HG03469 (cell line): ENCODE data around the gene OAF.
"Not testable (repeated sequence)": the region's sequence is repeated elsewhere in the genome, so short reads cannot be mapped to it uniquely, and the experiment has no call there.

Experiments
- ATAC-seq: cut with Tn5 transposase; IDR thresholded peaks from one replicate; pipeline ENCODE4 v1.9.1; 2021; ENCODE audit warnings: mild to moderate bottlenecking, moderate library complexity, moderate number of reproducible peaks; ENCODE audit not compliant: unreplicated experiment

OAF gene

GRCh38 chr11:120261931-120262330, 51.1 kb downstream of the OAF start:
- ATAC-seq: no peak

DNA sequence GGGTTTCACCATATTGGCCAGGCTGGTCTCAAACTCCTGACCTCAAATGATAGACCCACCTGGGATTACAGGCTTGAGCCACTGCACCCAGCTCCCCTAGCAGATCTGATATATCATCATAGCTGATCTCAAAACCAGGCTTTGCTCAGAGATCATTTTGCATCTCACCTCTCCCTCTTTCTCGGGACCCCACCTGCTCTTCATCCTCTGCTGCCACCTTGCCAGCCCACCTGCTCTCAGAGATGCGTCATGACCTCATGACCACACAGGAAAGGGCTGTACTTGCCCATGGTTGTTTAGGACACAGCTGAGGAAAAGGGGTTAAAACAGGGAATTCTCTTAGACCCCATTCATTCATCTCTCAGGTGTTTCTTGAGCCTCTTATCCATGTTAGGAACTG, 56.5 kb downstream of the OAF start:
- ATAC-seq: no peak

DNA sequence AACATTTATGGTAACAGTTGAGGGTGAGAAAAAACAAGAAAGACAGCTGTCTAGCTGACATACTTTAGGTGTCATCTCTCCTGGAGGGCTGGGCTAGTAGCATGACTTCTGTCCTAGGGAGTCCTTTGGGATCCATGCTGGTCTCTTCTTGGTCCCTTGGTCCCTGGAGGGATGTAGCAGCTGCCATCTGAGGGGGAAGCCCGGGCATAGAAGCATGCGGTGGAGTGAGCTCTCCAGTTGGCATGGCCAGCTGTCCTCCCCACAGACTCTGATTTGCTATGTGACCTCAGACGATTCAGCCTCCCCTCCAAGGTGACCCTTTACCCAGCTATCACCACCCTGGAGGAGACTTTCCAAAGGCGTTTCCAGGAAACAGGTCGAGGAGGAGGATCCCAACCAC, 57.9 kb downstream of the OAF start:
- no peak for ATAC-seq

- ATAC-seq: no peak
These were observed 59.6 kb downstream of the OAF start for GRCh38 chr11:120270386-120270785.

- ATAC-seq: no peak
These were observed 60.8 kb downstream of the OAF start for GRCh38 chr11:120271672-120272071.

- ATAC-seq: no peak
These were observed 61.5 kb downstream of the OAF start for GRCh38 chr11:120272303-120272702.

DNA sequence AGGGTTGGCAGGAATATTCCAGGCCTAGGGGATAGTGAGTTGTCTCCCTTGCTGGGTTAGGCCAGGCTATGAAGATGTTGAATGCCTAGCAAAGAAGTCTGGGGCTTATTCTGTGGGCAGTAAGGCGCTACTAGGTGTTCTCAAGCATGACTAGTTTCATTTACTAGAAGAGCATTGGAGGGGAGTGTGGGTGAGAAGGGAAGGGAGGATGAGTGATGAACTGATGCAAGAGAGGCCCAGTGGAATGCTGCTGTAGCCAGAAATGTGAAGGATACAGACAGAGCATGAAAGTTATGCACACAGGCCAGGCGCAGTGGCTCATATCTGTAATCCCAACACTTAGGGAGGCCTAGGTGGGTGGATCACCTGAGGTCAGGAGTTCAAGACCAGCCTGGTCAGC, 62.6 kb downstream of the OAF start:
- ATAC-seq: no peak

GRCh38 chr11:120273956-120274355, 63.1 kb downstream of the OAF start:
- not testable (repeated sequence) for ATAC-seq

DNA sequence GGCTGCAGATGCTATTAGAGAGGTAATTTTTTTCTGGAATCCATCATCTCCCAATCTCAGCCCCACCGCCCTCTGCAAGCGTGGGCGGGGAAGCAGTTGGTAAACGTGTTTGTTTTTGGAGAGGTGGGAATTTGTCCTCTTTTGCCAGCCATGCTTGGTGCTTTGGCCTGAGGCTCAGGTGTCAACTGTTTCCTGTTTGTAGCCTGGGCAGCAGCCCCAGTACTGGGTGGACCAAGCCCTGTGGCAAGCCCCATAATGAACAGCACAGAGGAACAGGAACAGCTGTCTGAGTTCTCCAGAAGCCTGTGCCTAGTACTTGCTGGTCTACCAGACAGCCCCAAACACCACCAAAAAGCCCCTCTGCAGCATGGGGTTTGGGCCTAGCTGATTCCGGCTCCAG, 68.7 kb downstream of the OAF start:
- no peak for ATAC-seq
